NCI-H748 treated with DMSO at 0.1 percent for 48 hours (cell line): ENCODE data around the gene RRBP1.

ENCODE experiments used
- DNase-seq: peaks from one replicate; lab custom pipeline; 2025; lab: John Stamatoyannopoulos, UW

RRBP1 gene

DNA sequence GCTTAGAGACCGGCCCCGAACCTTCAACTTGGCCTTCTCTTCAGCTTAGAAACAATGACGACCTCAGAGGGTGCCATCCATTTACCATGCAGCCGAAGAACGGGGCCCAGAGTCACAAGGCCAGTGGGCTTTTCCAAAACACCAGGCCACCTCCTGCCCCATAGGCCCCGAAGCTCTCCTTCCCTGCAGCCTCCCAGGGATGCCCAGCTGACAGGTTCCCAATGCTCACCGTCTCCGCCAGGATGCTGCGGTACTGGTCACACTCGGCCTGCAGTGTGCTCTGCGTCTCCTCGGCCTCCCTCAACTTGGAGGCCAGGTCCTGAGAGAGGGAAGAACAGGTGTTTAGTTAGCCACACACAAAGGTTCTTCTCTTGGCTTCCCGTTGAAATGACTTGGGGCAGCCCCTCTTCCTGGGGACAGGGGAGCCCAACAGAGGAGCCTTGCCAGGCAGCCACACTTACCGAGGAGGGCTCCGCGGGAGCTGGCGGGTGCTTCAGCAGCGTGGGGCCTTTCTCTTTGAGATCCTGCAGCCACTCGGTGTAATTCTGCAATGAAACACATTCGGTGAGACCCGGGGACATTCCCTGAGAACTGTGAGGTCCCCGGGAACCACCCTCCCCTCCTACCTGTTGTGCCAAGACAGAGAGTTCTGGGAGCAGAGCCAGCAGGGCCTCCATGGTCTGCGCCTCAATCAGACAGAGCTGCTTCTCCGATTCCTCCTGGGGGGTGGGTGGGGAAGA lies 60.6 kb downstream of the RRBP1 start:
- no peak for DNase-seq

DNA sequence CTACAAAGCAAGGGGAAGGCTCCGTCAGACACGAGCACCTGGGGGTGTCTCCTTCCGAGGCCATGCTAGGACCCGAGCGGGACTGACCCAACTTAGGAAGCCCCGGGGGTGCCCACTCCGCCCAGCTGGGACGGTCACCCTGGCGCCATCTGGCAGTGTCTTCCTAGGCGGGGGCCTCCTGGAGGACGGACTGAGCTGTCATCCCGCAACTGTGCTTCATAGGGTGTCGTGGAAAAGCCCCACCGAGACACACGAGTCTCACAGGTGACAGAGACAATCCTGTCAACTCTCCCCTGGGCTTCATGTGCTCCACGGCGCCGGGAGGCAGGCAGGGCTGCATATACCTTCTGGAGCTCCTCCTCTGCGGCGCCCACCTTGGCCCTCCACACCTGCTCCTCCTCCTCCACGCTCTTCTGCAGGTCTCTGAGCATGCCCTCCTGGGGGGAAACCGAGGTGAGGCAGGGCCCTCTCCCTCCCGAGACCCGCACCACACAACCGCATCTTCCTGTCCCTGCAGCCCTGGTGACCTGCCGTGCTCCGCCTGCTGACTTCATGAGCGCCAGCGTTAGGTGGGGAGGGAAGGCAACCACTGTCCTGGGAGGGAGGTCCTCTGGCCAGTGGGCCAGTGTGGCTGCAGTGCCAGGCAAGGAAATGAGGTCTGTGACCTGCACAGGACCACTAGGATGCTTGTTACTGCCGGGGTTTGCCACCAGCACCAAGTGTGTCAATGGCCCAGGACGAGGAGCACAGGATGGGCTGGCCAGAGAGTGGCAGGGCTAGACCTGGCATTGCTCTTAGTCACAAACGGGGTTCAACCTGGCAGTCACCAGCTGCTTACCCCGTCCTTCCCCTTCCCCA lies 61.4 kb downstream of the RRBP1 start:
- DNase-seq: no peak

DNA sequence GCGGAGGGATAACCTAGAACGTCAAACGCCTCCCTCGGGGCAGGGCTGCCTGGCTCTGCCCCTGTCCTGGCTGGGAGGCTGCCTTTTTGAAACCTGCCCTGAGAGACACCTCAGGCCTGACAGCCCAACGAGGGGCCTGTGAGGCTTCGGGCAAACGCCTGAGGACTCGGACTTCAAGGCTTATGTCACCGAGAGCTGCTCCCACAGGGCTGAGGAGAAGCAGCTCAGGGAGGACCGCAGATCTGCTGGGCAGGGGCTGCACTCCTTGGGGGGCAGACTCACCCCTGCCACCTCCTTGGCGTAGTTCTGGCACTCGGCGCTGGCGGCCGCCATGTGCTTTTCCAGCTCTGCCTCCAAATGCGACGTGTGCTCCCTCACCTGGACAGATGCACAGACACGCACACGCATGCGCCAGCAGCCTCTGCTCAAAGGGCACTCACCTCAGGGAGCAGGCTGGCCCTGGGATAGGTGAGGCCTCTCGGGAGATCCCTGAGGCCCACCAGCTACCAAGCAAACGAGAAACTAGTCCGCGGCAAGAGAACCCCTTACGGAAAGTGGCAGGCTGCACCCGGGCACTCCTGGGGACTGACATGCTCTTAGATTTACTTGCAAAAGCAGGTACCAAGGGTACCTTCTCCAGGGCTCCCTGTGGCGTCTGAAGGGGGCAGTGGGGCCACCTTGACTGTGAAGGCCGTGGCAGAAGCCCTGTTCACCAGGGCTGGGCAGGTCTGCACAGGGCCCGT lies 62.5 kb downstream of the RRBP1 start:
- DNase-seq: no peak

DNA sequence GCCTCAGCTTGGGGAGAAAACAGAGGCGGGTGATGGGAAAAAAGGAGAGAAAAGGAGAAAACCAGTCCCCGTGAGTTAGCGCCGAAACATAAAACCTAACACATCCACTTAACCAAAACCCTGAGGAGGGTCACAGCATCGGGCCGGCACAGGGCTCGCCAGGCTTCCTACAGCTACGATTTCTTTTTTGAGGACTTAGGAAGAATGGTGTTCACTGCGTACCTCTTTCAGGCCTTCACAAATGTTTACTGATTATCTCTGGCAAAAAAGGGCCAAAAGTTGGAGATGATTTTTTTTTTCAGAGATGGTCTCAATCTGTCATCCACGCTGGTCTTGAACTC lies 63.4 kb downstream of the RRBP1 start:
- no peak for DNase-seq

DNA sequence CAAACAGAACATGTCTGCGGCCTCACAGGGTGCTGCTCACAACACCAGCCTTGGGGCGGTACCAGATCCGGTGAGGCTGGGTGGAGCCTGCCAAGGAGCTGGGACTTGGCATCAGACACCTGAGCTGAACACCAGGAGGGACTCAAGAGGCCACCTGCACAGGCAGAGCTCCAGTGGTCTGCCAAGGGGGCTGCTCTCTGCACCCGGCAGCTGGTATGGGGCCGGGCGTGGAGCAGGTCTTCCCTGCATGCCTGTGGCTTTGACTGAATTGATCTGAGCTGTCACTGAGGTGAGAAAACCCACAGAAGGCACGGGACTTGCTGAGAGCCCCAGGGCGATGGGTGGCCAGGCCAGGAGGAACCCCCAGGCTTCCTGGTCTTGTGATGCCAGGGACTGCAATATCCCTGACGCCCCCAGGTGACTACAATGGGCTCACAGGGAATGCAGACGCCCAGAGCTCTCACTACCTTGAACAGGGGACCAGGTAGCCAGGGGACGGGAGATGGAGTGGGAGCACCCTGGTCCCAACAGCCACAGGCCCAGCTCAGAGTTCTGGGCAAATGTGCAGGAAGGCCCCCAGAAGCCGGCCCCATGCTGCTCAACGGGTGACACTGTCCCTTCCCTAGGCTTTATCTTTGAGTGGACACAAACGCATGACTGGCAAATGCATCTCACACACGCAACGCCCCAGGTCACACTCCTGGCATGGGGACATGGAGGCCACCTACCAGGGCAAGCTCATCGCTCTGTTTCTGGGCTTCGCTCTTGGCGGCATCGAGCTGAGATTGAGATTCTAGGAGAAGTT lies 64.0 kb downstream of the RRBP1 start:
- no peak for DNase-seq

DNA sequence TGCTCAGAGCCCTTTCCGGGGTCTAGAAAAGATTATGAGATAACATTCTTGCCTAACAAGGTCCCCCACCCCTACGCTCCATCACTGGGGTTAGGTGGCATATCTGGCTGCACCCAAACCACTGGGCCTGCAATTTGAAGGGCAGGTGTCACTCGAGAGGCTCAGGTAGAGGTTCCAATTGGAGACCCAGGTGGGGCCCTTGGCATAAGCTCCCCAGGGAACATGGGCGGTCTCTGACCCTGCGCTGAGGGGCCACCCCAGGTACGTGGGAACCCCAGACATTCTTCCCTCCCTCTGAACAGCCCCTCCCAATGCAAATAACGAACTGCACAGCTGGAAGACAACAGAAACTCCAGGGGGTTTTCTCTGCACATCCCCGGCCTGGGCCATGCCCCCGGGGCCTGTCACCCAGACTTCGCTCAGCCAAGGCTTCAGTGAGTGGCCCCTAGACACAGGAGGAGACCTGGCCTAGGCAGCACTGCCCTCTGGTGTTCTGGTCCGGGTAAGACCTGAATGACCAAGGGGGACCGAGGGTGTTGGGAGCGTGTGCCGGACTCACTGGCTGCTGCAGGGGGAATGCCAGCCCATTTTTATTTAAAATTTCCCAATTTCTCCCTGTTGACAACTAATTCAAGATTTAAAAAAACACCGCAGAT lies 64.7 kb downstream of the RRBP1 start:
- peak; percentile 50 for DNase-seq

DNA sequence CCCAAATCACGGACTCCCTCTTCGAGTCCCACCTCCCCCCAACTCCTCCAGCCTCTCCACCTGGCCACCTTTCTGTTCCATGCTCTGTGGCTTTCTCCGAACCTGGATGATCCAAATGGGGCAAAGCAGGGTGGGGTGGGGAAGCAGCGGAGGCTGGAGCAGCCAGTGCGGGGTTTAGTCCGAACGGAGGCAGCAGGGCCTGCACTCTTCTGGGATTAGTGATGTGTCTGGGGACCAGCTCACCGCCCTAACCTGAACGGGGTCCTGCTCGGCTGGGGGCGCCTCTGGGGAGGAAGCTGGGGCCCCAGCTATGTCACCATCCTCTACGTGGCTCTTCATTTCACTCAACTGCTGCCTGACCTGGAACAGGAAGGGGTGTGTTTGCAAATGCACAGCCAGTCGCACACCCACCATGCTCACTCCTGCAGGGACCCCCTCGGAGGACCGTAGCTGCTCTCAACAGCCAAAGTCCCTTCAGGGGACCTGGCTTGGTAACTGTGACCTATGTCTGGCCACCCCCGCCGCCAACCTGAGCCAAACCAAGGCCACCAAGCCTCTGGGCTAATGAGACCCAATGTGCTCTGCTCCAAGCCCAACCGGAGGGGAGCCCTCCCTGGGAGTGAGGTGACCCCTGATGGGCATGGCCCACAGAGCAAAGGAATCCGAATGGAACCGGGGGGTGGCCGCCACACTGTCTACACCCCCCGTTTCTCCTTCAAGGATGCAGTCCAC lies 65.4 kb downstream of the RRBP1 start:
- DNase-seq: no peak

DNA sequence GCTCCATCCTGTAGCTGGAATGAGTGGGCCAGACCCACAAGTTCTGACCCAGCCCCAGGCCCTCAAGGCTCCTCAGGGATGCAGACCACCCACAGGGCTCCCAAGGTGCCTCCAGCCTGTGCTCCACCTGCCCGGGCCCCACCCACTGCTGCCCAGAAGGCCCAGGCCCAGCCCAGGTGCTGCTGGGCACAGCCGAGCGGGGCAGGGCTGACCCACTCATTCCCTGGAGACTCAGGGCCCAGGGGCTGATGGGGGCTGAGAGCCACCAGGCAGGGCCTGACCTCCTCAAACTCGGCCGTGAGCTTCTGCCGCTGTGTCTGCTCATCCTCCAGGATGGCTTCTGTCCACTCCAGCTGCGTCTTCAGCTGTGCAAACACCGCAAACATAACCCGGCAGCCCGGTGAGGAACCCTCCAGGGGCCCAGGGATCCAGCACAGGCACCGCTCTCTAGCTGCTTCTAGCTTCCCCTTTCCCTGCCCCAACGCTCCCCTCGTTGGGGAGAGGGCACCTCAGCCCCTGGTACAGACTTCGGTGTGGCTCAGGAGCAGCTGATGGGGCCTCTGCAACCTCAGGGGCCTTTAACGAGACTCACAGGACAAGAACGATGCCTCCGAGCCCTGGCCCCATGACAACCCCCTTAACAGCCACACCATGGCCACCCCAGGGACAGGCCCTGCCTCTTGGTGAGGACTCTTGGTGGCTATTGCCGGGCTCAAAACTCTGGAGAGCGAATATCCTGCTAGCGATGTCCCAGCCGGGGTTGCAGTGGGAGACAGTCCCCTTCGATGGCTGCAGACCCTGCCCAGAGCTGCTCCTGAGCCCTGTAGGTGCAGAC lies 66.2 kb downstream of the RRBP1 start:
- DNase-seq: no peak

DNA sequence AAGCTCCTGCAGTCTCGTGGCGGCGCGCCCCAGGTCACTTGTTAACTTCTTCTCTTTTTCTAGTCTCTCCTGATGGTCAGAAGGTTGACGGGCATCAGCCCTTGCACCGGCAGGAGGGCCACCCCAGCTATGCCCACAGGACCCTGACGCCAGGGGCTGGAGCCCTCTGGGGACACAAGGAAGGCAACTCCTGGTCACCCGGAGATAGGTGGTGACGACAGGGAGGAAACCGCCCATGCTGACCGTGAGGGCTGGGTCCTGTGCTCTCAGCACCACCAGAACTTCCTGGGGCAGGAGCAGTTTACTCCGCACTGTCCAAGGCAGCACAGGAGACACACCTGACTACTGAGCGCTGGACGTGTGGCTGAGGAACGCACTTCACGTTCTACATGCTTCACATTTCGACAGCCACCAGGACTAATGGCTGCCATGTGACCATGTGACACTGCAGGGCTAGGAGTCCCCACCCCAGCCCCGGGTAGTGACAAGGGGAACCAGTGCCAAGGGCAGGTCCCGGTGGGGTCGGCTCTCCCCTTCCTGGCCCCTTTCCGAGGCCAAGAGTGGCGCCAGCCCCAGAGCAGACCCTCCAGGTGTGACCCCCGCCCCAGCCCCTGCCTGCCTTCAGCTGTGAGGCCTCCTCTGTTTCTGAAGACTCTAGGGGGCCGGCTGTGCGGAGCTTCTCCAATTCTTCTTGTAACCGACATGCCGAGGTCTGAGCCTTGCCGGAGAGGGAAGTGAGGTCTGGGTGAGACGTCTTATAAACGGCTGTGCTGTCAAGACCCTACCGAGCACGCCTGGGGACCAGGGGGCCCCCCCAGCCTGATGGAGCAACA lies 67.0 kb downstream of the RRBP1 start:
- DNase-seq: no peak

DNA sequence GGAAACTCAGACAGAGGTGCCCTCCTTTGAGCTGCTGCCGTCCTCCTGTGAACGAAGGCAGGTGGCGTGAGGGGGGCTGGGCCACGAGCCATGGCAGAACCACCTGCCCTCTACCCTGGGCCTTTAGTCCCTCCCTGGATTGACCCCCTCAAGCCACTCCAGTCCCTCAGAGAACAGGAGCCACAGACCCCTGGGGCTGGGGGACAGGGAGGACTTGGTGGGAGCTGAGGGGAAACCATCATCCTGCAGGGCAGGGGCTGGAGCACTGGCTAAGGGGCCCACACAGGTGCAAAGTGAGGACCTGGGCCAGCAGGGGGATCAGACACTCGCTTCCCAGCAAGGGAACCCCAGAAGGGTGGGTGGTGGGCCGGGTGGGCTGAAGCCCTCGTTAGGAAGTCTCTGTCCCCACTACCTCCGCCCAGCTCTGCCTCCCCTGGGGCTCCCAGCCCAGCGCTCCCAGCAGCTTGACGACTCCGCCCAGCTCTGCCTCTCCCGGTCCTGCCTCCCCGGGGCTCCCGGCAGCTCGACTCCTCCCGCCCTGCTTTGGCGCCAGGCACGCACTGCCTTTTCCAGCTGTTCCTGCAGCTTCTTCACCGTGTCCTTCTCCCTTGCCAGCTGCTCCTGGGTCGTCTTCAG lies 67.7 kb downstream of the RRBP1 start:
- DNase-seq: peak; percentile 17

DNA sequence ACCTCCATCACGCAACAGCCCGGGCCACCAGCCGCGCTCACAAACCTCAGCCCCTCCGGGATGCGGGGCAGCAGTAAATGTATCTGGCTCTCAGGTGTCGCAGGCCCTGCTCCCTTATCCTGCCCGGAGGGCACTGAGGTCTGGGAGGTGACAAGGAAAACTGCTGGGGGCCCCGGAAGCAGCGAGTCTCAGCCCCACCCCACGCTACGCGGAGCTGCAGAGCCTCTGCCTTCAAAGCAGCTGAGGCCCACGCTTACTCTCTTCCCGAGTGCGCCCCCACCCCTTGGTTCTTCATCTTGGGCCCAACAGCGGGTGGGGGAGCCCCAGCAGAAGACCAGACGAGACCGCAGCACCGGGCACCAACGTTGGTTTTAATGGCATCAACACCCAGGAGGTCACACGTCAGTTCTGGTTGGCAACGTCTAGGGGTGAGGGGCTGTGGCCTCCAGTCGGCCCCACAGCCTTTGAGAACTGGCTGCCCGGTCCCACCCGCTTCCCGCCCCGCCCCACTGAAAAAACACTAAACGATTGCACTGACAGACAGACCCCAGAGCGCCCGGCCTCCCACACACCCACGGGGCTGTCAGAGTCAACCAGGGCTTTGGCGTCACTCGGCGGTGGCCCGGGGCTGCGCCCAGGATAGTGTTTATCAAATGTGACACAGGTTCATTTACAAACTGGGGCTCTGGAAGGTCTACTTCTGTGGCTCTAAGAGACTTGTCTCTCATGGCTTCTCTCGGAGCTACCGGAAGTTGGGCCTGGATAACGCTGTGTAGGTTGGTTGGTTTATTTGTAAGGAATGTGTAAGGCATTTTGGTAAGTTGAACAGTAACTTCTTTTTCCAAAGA lies 68.5 kb downstream of the RRBP1 start:
- DNase-seq: no peak

DNA sequence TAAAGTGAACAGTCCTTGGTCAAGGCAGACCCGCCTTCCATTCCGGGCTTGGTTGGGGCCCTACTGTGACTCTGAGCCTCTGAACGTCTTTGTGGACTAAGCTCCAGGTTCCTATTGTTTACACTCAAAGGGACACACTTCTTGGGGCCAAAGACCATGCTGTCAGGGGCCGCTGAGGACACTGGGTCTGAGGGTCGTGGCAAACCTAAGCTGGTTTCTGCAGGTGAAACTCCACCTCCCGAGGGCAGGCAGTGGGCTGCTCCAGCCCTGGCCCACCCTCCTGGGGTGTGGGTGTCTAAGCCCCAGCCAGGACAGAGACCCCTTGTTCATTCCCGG lies 69.1 kb downstream of the RRBP1 start:
- DNase-seq: no peak

DNA sequence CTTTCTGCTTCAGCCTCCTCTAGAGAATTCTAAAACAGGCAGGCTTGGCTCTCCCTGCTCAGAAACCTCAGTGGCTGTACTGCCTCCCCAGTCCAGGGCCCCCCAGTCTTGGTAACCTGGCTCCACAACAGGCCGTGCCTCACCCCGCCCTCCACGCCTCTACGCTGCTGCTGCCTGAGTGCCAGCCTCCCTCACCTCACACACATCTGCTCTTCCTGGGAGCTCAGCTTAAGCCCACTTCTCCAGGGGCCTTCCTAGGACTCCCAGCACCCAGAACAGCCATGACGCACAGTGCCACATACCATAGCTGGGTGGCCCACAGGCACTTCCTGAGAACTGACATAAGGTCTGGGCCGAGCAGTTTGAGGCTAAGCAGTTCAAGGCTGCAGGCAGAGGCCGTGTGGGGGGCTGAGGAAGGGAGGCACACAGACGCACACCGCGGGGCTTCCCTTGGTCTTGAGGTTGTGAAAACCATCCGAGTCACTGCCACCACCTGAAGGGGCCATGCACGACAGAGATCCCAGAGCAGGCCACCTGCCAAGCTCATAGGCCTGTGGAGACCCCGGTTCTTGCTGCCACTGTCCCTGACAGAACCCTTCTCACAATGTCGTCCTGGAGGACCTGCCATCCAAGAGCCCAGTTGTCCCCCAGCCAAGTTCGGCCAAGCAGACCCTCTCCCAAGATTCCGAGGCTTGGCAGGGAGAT lies 69.6 kb downstream of the RRBP1 start:
- no peak for DNase-seq

DNA sequence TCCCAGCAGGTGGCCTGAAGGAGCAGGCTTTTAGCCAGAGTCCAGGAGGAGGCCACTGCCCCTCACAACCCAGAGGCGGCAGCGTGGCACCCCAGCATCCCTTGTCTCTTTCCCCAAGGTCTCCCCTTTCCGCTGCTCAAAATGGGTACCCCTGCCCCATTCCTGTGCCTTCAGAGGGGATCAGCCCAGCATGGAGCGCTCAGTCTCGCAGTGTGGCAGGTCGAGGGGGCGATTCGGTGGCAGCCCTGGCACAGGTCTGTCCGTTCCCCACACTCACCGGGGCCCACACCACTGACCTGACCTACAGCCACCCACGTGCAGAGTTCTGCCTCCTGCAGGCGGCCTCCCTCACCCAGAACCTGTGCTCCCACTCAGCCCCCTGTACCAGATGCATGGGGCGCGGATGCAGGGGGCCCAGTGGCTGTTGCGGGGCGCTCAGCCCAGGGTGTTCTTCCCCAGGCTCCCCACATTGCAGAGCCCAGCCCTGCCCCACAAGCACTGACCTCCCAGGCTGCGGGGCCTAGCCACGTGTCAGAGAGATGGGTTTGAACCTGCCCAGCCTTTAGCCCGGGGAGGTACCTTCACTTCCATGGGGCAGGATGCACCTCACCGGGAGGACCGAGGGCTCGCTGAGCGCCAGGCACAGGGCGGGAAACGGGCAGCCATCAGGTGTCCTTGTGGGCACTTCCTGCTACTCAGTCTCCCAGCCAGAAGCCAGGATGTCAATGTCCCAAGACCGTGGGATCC lies 70.3 kb downstream of the RRBP1 start:
- DNase-seq: no peak

DNA sequence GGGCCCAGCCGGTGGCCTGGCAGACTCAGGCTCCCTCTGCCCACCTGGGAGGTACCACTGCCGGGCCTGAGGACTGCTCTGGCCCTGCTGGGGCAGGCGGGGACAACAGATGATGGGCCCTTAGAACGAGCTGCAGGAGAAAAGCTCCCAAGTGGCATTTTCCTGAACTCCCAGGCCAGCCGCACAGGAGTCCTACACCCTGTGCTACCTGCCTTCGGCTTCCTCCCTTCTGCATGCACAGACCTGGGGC lies 70.8 kb downstream of the RRBP1 start:
- DNase-seq: no peak

DNA sequence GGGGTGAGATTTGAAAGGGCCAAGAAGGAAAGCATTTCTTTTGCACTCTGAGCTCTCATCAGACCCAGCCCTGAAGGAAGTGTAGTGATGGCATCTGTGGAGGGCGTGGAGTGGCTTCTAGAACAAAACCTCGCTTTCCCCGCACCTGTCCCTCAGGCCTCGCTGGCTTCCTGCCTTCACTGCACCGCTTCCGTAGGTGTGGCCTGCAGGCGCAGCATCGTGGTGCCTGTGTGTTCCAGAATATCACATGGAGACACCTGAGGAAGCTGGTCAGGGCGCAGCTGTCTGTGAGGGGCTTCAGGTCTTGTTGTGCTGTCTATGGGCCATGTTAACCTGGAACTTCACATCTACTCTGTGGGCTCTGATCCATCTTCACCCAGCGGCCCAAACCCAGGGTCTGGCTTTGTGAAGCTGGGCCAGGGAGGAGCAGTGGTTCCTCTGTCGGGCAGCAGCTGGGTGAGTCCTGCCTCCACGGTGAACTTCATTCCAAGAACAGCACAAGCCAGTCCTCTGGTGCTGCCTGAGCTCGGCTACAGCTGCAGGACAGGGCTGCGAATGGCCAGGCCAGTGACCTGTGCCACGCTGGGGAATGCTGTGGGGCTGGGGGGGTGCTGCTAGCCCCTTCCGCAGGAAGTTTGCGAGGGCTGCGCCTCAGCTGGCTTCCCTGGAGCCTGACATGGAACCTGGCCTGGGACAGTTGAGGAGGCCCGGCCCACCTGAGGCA lies 71.3 kb downstream of the RRBP1 start:
- DNase-seq: no peak
